ENCODE measurements around the gene TTC29. TPM values are rescaled to one million over a fixed set of nuclear protein-coding genes. Genes with fewer than 3 reads are reported as not detected.

The TTC29 gene
- total RNA-seq, 1 experiment from 2014 or later, result 0.21 TPM

DNA sequence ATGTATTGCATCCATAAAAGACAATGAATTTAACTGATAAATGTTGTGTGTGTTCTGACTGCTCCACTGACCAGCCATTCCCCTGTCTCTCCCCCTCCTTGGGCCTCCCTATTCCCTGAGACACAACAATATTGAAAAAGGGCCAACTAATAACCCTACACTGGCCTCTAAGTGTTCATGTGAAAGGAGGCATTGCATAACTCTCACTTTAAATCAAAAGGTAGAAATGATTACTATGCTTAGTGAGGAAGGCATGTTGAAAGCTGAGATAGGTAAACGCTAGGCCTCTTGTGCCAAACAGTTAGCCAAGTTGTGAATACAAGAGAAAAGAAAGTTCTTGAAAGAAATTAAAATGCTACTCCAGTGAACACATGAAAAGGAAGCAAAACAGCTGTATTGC is 154.2 kb downstream of the TTC29 start:
- DNase-seq (ENCODE audit: low spot score), result no peak
- Histone ChIP-seq H3K4me3 (ENCODE audit: low read depth, low read length, poor library complexity, severe bottlenecking) (no peak overlapping the region), H3K36me3 (ENCODE audit: insufficient read depth, low read length, poor library complexity, severe bottlenecking) (no peaks in the 10 kb centered on the region), H3K9me3 (ENCODE audit: low read depth, low read length, poor library complexity, severe bottlenecking) (no peaks in the 10 kb centered on the region), H3K27ac (ENCODE audit: low read depth, low read length, poor library complexity, severe bottlenecking) (no peak overlapping the region), H3K4me1 (ENCODE audit: insufficient read depth, low read length, poor library complexity, severe bottlenecking) (peaks cover 15% of the 10 kb centered on the region), H3K27me3 (replicated peaks; ENCODE audit: insufficient read depth, low read depth, low read length, poor library complexity) (no peaks in the 10 kb centered on the region)
- TF ChIP-seq, protein P1, sequence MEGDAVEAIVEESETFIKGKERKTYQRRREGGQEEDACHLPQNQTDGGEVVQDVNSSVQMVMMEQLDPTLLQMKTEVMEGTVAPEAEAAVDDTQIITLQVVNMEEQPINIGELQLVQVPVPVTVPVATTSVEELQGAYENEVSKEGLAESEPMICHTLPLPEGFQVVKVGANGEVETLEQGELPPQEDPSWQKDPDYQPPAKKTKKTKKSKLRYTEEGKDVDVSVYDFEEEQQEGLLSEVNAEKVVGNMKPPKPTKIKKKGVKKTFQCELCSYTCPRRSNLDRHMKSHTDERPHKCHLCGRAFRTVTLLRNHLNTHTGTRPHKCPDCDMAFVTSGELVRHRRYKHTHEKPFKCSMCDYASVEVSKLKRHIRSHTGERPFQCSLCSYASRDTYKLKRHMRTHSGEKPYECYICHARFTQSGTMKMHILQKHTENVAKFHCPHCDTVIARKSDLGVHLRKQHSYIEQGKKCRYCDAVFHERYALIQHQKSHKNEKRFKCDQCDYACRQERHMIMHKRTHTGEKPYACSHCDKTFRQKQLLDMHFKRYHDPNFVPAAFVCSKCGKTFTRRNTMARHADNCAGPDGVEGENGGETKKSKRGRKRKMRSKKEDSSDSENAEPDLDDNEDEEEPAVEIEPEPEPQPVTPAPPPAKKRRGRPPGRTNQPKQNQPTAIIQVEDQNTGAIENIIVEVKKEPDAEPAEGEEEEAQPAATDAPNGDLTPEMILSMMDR (conservative IDR thresholded peaks at IDR 0.05; ENCODE audit: low read depth, low read length), result no peak
- no peak for TF ChIP-seq EZH2 (IDR thresholded peaks at IDR 0.05; ENCODE audit: borderline replicate concordance, low read depth, low read length, poor library complexity, severe bottlenecking)
- BruUV-seq (replicated peaks), result no TSS peak
- ChIA-PET POLR2A (ENCODE audit: low non-redundant PET) (no interaction called here), CTCF (no interaction called here)
- intact Hi-C loops (cut with micrococcal nuclease; ENCODE audit: unreplicated experiment), result no loop called here

DNA sequence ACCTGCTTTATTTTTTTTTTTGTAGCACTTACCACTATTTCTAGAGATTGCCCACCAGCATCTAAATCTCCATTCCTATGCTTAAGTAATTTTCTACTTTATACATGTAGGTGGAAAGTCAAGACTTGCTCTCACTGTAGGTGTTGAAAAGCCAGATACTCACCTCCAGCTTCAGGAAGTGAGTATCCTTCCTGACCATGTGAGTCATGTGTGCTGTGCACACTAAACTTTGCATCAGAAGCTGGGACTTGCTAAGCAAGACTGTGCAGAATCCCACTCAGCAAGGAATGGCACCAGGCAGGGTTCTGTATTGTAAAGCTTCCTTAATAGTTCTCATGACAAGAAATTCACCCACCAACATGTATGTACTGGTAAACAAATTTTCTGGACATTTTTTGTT is 155.1 kb downstream of the TTC29 start:
- Histone ChIP-seq H3K27ac (ENCODE audit: low read depth, low read length, poor library complexity, severe bottlenecking) (no peak overlapping the region), H3K36me3 (ENCODE audit: insufficient read depth, low read length, poor library complexity, severe bottlenecking) (no peaks in the 10 kb centered on the region), H3K9me3 (ENCODE audit: low read depth, low read length, poor library complexity, severe bottlenecking) (no peaks in the 10 kb centered on the region), H3K4me1 (ENCODE audit: insufficient read depth, low read length, poor library complexity, severe bottlenecking) (peaks cover 12% of the 10 kb centered on the region), H3K27me3 (replicated peaks; ENCODE audit: insufficient read depth, low read depth, low read length, poor library complexity) (no peaks in the 10 kb centered on the region), H3K4me3 (ENCODE audit: low read depth, low read length, poor library complexity, severe bottlenecking) (no peak overlapping the region)
- no TSS peak for BruUV-seq (replicated peaks)
- CTCF ChIA-PET, result no interaction called here
- POLR2A ChIA-PET (ENCODE audit: low non-redundant PET), result no interaction called here
- TF ChIP-seq EZH2 (IDR thresholded peaks at IDR 0.05; ENCODE audit: borderline replicate concordance, low read depth, low read length, poor library complexity, severe bottlenecking), result no peak
- TF ChIP-seq, protein P1 (conservative IDR thresholded peaks at IDR 0.05; ENCODE audit: low read depth, low read length), result no peak
- intact Hi-C loops (cut with micrococcal nuclease; ENCODE audit: unreplicated experiment), result no loop called here
- DNase-seq (ENCODE audit: low spot score), result no peak

DNA sequence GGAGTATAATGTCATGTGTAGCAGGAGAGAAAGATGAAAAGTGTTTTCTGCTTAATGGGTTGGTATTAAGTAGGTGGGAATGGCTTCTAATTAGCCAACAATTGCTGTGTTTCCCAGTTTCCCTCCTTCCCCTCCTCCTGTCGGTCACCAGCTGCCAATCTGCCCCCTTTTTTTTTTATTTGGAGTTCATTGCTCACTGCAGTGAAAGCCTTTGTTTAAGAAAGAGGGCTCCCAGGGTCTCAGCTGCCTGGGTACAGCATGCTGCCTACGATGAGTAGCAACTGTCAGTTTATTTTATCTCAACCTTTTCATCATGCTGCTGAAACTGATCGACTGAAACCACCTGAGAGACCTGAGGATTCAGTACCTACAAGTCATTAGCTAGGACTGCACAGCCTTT is 157.9 kb downstream of the TTC29 start:
- TF ChIP-seq, protein P1 (conservative IDR thresholded peaks at IDR 0.05; ENCODE audit: low read depth, low read length), result no peak
- TF ChIP-seq EZH2 (IDR thresholded peaks at IDR 0.05; ENCODE audit: borderline replicate concordance, low read depth, low read length, poor library complexity, severe bottlenecking), result no peak
- BruUV-seq (replicated peaks), result no TSS peak
- H3K9me3 ChIP-seq (ENCODE audit: low read depth, low read length, poor library complexity, severe bottlenecking), result no peaks in the 10 kb centered on the region
- intact Hi-C loops (cut with micrococcal nuclease; ENCODE audit: unreplicated experiment), result no loop called here
- H3K4me3 ChIP-seq (ENCODE audit: low read depth, low read length, poor library complexity, severe bottlenecking), result no peak overlapping the region
- H3K27me3 ChIP-seq (replicated peaks; ENCODE audit: insufficient read depth, low read depth, low read length, poor library complexity), result no peaks in the 10 kb centered on the region
- POLR2A ChIA-PET (ENCODE audit: low non-redundant PET), result no interaction called here
- no peak for DNase-seq (ENCODE audit: low spot score)
- CTCF ChIA-PET, result no interaction called here
- no peaks in the 10 kb centered on the region for H3K36me3 ChIP-seq (ENCODE audit: insufficient read depth, low read length, poor library complexity, severe bottlenecking)
- no peak overlapping the region for H3K27ac ChIP-seq (ENCODE audit: low read depth, low read length, poor library complexity, severe bottlenecking)
- H3K4me1 ChIP-seq (ENCODE audit: insufficient read depth, low read length, poor library complexity, severe bottlenecking), result no peaks in the 10 kb centered on the region

Data from A673 (cell line).